T-helper 1 cell treated with Interleukin-12 subunit alpha and Interleukin-12 subunit beta and Interleukin-4 antibody, amounts not matched to agents 30 μg/mL and 1 μg/mL, for 36 hours (primary cell): Measurements from ENCODE around the gene CNTN1.

Source experiments
- H3K27ac Mint-ChIP-seq: one replicate; pipeline ENCODE4 v1.8.0; 2021; ENCODE audit warnings: mild to moderate bottlenecking, mixed read lengths
- H3K27me3 Mint-ChIP-seq: one replicate; pipeline ENCODE4 v1.8.0; 2021; ENCODE audit warnings: low read depth, mixed read lengths
- H3K36me3 Mint-ChIP-seq: one replicate; pipeline ENCODE4 v1.8.0; 2021; ENCODE audit warnings: low read depth, mixed read lengths
- H3K4me1 Mint-ChIP-seq: one replicate; pipeline ENCODE4 v1.8.0; 2021; ENCODE audit warnings: low read depth, mixed read lengths
- H3K4me3 Mint-ChIP-seq: one replicate; pipeline ENCODE4 v1.8.0; 2021; ENCODE audit warnings: mild to moderate bottlenecking, moderate library complexity, mixed read lengths
- H3K9me3 Mint-ChIP-seq: one replicate; pipeline ENCODE4 v1.8.0; 2021; ENCODE audit warnings: mixed read lengths

The CNTN1 gene

DNA sequence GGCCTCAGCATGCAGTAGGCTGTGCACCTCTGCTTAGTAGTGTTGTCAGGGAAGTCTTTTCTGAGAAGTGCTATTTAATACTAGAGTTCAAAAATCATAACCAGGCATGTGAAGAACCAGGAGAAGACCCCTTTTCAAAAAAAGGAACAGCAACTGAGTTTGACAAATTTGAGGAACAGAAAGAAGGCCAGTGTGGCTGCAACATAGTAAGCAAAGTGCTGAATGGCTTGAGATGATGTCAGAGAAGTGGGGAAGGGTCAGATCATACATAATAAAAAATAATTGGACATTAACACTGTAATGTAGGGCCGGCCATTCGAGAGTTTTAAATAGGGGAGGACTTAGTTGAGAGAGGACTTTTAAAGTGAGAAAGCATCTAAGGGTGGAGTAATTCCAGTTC is 11.1 kb upstream of the CNTN1 start:
- H3K36me3 Mint-ChIP-seq: no peaks in the 10 kb centered on the region
- H3K4me1 Mint-ChIP-seq: no peaks in the 10 kb centered on the region
- H3K4me3 Mint-ChIP-seq: no peak overlapping the region
- no peaks in the 10 kb centered on the region for H3K27me3 Mint-ChIP-seq
- H3K27ac Mint-ChIP-seq: no peak overlapping the region
- no peaks in the 10 kb centered on the region for H3K9me3 Mint-ChIP-seq

DNA sequence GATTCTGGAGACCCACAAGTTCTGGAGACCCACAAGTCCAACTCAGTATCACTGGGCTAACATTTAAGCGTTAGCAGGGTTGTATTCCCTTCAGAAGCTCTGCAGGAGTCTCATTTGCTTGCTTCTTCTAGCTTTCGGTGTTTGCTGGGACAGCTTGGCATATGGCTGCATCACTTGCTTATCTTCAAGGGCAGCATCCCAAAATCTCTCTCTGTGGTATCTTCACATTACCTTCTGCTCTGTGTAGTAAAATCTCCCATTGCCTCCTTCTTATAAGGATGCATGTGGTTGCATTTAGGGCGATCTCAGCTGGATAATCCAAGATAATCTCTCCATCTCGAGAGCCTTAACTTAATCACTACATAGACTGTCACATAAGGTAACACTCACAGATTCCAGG is 7.3 kb upstream of the CNTN1 start:
- no peaks in the 10 kb centered on the region for H3K27me3 Mint-ChIP-seq
- no peak overlapping the region for H3K4me3 Mint-ChIP-seq
- H3K4me1 Mint-ChIP-seq: no peaks in the 10 kb centered on the region
- no peaks in the 10 kb centered on the region for H3K9me3 Mint-ChIP-seq
- no peaks in the 10 kb centered on the region for H3K36me3 Mint-ChIP-seq
- H3K27ac Mint-ChIP-seq: no peak overlapping the region

DNA sequence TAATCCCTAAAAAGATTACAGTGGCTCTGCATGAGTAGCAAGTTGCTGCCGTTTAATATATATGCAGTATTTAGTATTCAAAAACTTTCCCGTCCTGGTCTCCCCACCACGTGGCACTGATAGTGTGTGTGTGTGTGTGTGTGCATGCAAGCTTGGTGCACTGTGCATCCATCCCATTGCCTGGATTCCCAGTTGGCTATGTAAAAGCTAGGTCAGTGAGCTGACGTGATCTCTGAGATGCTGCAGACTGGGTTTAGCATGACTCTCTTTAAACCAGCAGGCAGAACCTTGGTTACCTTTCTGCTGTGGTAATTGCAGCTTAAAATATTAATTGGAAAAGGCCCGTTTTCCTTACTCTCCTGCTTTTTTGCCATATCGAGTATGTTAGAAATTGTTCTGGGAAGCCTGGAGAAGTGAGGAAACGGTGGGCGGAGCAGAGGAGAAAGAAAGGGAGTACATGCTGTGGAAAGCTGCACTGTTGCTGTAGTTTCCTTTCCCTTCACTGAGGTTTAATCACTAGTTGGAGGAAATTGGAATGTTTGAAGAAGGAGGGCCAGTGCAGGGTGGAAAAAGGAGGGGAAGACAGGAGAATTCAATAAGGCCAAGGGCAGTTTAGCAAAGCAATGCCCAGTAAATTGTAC is 4.0 kb upstream of the CNTN1 start:
- Mint-ChIP-seq H3K4me3 (no peak overlapping the region), H3K27me3 (peaks cover 16% of the 10 kb centered on the region), H3K27ac (no peak overlapping the region), H3K4me1 (no peaks in the 10 kb centered on the region), H3K9me3 (no peaks in the 10 kb centered on the region), H3K36me3 (no peaks in the 10 kb centered on the region)

DNA sequence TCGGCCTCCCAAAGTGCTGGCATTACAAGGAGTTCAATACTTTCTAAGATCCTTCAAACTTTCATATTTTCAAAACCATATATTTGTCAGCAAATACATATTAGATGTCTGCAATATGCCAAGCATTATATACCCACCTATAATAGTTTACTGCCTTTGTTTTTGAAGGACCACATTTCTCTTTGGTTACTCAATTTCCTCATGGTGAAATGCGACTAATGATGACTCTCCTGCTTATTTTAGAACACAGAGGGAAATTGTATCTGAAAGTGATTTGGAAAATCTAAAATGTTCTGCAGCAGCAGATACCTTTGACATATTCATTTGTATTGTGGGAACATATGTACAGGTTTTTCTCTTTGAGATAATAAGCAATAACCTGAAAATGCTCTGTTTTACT is 2.7 kb upstream of the CNTN1 start:
- Mint-ChIP-seq H3K27ac (no peak overlapping the region), H3K4me3 (no peak overlapping the region), H3K27me3 (peaks cover 29% of the 10 kb centered on the region), H3K9me3 (no peaks in the 10 kb centered on the region), H3K4me1 (no peaks in the 10 kb centered on the region), H3K36me3 (no peaks in the 10 kb centered on the region)

DNA sequence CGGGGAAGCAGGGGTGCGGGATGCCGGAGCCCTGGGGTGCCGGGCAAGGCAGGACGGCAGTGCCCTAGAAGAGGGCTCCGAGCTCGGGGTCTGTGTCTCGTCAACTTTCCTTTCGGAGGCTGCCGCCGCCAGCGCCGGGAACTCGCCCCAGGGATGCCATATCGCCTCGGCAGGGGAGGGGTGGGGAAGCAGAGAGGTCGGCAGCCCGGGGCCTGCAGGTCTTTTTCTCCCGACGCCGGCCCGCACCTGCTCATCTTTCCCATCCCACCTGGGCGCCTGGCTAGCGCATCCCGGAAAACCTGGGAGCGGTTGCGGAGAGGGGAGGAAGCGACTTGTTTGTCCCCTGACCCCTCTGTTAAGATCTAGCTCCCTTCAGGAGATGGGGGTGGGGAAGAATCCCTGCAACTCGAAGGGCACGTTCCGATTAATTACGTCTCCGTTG is 547 bp downstream of the CNTN1 start:
- Mint-ChIP-seq H3K27ac (no peak overlapping the region), H3K27me3 (peaks cover 33% of the 10 kb centered on the region), H3K9me3 (no peaks in the 10 kb centered on the region), H3K4me1 (no peaks in the 10 kb centered on the region), H3K36me3 (no peaks in the 10 kb centered on the region), H3K4me3 (no peak overlapping the region)

DNA sequence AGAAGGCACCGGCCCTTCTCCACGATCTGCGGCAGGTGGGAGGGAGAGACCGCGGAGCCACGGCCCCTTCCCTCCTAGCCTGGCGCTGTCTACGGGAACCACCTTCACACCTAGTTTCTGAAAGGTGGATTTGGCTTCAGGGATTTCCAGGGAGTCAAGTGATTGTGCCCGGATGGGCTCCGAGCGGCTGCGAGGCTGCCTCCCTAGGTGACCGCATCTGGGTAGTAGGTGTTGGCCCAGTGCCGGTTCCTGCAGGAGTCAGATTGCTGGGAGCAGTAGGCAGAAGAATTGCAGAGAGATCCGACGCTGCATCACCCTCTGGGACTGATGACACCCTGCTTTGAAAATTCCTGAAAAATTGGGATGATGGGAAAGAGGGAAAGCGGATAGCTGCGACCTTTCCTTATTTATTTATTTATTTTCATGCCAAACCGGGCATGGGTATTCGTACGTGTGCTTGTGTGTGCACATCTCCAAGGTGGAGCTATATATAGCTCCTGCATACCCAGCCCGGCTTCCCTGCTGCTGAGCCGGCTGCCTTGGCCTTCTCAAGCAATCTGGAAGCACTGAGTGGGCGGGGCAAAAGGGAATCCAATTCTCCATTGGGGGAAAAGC is 1.1 kb downstream of the CNTN1 start:
- H3K4me3 Mint-ChIP-seq: no peak overlapping the region

DNA sequence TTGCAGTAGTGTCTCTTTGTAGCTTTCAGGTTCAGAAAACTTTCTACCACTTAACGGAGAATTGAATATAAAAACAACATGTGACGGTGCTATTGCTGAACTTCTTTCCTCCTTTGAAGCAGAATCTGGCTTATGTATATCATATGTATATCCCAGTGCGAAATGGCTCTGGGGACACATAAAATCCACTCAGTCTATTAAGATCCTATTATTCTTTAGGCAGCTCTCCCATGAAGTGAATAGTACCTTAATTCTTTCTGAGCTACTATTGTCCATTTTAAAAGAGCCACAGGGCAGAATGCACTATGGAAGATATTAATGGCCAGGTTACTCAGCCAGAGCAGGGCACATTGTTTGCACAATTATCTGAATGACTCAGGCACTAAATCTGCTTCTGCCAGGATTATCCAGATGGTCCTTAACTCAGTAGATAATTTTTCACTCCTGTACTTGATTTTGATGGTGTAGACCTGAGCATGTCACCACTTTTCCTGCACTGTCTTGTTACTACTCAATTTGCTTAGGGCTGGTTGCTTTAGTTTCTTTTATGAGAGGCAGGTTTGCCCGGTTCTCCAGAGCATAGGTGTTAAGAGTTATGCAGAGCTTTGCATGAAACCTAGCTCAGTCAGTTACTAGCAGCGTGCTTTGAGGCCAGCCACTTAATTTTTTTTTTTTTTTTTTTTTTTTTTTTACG is 5.5 kb downstream of the CNTN1 start:
- no peaks in the 10 kb centered on the region for H3K36me3 Mint-ChIP-seq
- peaks cover 20% of the 10 kb centered on the region for H3K27me3 Mint-ChIP-seq
- H3K4me3 Mint-ChIP-seq: no peak overlapping the region
- no peak overlapping the region for H3K27ac Mint-ChIP-seq
- no peaks in the 10 kb centered on the region for H3K4me1 Mint-ChIP-seq
- H3K9me3 Mint-ChIP-seq: no peaks in the 10 kb centered on the region

More for the DNA sequence above, 1.1 kb downstream of the CNTN1 start:
- Mint-ChIP-seq H3K4me1 (no peaks in the 10 kb centered on the region), H3K9me3 (no peaks in the 10 kb centered on the region), H3K36me3 (no peaks in the 10 kb centered on the region), H3K27ac (no peak overlapping the region), H3K27me3 (peaks cover 33% of the 10 kb centered on the region)

DNA sequence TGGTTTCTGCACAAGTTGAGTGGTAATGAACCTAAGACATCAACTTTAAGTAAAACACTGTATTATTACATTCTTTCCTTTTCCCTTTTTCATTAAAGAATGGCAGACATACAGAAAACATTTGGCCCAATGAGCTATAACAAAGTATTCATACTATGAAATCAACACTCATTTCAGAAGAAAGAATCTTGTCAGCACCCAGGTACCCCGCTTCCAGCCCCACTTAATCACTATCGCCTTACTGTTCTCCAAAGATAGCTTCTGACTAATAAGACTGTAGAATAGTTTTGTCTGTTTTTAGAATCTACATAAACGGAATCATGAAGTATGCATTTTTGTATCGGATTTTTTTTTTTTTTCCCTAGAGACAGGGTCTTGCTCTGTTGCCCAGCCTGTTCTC is 9.5 kb downstream of the CNTN1 start:
- Mint-ChIP-seq H3K36me3 (no peaks in the 10 kb centered on the region), H3K9me3 (no peaks in the 10 kb centered on the region), H3K27ac (no peak overlapping the region), H3K4me3 (no peak overlapping the region), H3K4me1 (no peaks in the 10 kb centered on the region), H3K27me3 (no peaks in the 10 kb centered on the region)

DNA sequence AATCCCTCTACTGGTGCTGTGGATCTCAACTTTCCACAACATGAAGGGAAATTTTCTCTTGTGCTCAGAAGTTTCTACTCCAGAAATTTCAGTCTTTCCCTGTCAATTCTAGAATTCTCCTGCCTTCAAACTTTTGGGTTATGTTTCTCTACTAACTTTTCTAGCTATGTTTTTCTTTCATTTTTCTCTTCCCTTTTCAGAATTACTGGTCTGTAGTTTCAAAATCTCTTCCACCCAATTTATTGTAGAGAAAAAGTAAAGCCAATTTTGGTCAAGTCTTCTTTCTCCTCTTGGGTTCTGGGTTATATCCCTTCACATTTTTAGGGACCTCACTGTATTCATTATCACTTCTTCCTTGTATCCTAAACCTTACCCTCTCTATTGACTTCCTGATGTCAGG is 18.9 kb downstream of the CNTN1 start:
- no peak overlapping the region for H3K4me3 Mint-ChIP-seq
- H3K36me3 Mint-ChIP-seq: no peaks in the 10 kb centered on the region
- H3K27ac Mint-ChIP-seq: no peak overlapping the region
- H3K4me1 Mint-ChIP-seq: no peaks in the 10 kb centered on the region
- H3K9me3 Mint-ChIP-seq: no peaks in the 10 kb centered on the region
- no peaks in the 10 kb centered on the region for H3K27me3 Mint-ChIP-seq

DNA sequence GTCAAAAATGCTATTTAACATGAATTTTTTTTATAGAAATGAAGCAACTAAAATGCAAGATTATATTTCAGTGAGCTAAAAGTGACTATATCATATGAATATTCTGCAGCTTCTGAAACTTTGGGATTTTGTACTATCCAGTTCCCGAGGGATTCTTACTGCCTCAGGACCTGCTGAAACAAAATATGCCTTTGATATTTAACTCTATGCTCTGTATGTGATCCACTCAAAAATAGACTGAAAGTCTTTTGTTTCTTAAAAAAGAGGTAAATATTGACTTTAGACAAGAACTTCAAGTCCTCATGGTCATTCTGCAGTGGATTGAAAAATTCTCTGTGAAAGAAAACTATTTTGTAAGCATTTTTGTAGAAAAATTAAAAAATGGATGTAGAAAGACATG is 22.4 kb downstream of the CNTN1 start:
- H3K27ac Mint-ChIP-seq: no peak overlapping the region
- no peak overlapping the region for H3K4me3 Mint-ChIP-seq
- H3K27me3 Mint-ChIP-seq: no peaks in the 10 kb centered on the region
- H3K9me3 Mint-ChIP-seq: no peaks in the 10 kb centered on the region
- no peaks in the 10 kb centered on the region for H3K4me1 Mint-ChIP-seq
- no peaks in the 10 kb centered on the region for H3K36me3 Mint-ChIP-seq

DNA sequence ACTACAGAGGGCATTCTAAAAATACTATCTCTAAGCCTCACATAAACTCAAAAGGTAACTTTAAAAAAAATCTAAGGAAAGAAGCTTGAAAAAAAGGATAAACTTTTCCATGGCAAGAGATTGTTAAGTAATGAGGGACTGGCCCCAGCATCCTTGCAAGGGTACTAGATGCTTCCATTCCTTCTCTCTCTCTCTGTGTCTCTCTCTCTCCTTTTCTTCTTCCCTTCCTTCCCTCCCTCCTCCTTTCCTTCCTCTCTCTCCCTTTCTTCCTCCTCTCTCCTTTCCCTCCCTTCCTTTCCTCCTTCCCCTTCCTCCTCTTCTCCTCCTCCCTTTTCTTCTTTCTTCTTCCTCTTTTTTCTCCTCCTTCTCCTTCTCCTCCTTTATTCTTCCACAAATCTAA is 23.8 kb downstream of the CNTN1 start:
- H3K9me3 Mint-ChIP-seq: no peaks in the 10 kb centered on the region
- H3K4me1 Mint-ChIP-seq: no peaks in the 10 kb centered on the region

DNA sequence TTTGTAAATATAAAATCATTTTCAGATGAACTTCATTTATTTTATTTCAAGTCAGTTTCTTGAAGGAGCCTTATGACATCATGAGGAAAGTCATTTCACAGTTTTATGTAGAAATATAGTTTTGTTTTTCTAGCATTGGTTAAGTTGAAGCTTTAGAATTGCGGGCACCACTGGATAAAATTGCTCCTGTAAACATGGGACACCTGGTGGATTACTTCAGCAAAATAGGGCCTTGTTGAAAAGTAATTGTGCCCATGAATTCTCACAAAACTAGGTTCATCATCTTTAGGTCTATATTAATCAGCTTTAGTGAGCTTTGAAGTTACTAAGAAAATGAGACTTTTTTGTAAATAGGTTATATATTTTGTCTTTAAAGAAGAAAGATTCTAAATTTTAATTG is 25.3 kb downstream of the CNTN1 start:
- H3K4me3 Mint-ChIP-seq: no peak overlapping the region
- no peaks in the 10 kb centered on the region for H3K36me3 Mint-ChIP-seq
- no peaks in the 10 kb centered on the region for H3K27me3 Mint-ChIP-seq
- H3K4me1 Mint-ChIP-seq: no peaks in the 10 kb centered on the region
- no peaks in the 10 kb centered on the region for H3K9me3 Mint-ChIP-seq
- H3K27ac Mint-ChIP-seq: no peak overlapping the region

More for the DNA sequence above, 23.8 kb downstream of the CNTN1 start:
- Mint-ChIP-seq H3K36me3 (no peaks in the 10 kb centered on the region), H3K4me3 (no peak overlapping the region), H3K27ac (no peak overlapping the region), H3K27me3 (no peaks in the 10 kb centered on the region)

DNA sequence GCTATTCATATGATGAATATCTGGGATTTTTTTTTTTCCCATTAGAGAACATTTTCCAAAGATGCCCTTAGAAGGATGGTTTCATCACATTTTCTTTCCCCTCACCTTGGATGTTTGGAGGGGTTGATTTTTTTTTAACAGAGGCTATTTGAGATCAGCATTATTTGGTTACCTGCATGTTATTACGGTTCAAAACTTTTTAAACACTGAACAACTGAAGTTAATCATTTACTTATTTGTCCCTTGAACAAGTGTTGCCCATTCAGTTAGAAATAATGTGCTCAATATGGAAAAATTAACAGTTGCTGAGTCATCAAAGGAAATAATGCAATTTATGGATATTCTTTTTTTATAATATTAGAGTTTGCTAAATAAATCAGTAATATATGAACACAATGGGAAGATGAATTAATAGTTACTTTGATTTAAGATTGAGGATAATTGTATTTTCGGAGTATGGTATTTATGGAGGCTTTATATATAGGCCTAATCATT is 26.7 kb downstream of the CNTN1 start:
- Mint-ChIP-seq H3K4me3 (no peak overlapping the region), H3K27ac (no peak overlapping the region), H3K9me3 (no peaks in the 10 kb centered on the region), H3K27me3 (no peaks in the 10 kb centered on the region), H3K36me3 (no peaks in the 10 kb centered on the region), H3K4me1 (no peaks in the 10 kb centered on the region)

DNA sequence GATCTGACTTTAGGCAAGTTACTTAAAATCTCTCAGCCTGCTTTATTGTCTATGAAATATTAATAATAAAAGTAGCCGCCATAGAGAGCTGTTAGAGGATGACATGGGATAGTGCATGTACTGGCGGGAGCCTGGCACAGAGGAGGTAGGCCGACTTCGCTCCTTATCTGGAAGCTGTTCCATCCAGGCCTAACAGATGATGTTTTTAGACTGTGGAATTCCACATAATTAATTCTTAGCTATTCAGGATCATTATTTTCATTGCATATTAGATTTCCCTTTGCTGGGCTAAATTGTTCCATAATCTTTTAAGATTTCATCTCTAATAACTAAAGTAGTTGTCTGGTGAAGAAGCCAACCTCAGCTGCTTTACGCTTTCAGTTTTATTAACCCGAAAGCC is 30.8 kb downstream of the CNTN1 start:
- no peaks in the 10 kb centered on the region for H3K36me3 Mint-ChIP-seq
- H3K4me1 Mint-ChIP-seq: no peaks in the 10 kb centered on the region

DNA sequence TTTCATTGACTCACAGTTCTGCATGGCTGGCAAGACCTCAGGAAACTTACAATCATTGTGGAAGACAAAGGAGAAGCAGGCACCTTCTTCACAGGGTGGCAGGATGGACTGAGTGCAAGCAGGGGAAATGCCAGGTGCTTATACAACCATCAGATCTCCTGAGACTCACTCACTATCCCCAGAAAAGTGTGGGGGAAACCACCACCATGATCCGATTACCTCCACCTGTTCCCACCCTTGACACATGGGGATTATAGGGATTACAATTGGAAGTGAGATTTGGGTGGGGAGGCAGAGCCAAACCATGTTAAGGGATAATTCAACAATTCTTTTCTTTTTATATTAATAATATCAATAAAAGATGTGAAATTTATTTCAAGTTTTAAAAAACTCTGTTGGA is 34.1 kb downstream of the CNTN1 start:
- Mint-ChIP-seq H3K4me1 (no peaks in the 10 kb centered on the region), H3K36me3 (no peaks in the 10 kb centered on the region)

More for the DNA sequence above, 30.8 kb downstream of the CNTN1 start:
- Mint-ChIP-seq H3K27me3 (no peaks in the 10 kb centered on the region), H3K9me3 (no peaks in the 10 kb centered on the region), H3K4me3 (no peak overlapping the region), H3K27ac (no peak overlapping the region)

More for the DNA sequence above, 34.1 kb downstream of the CNTN1 start:
- Mint-ChIP-seq H3K9me3 (no peaks in the 10 kb centered on the region), H3K27ac (no peak overlapping the region), H3K27me3 (no peaks in the 10 kb centered on the region), H3K4me3 (no peak overlapping the region)
